CD4-positive, alpha-beta memory T cell (primary cell): ENCODE data around the gene B4GALT2. TPM values are rescaled to one million over a fixed set of nuclear protein-coding genes. Genes with fewer than 3 reads are reported as not detected.

Source experiments
- CTCF ChIA-PET: fragments of 350-600 bp; sonication (Branson Sonifier 250); formaldehyde crosslinking; loops from one replicate; lab custom pipeline; 2021; ENCODE audit warnings: inconsistent platforms; ENCODE audit not compliant: partially characterized antibody; lab: Charles Lee
- POLR2A ChIA-PET: fragments of 350-600 bp; sonication (Branson Sonifier 250); formaldehyde crosslinking; loops from one replicate; lab custom pipeline; 2021; ENCODE audit not compliant: partially characterized antibody; lab: Charles Lee
- DNase-seq, 5 donors: peaks; one replicate each; pipeline versions ENCODE4 v3.0.0 to v3.0.0-alpha.2; 2020 to 2022; ENCODE audit warnings: mixed read lengths in 1 of 5
- H3K27ac ChIP-seq: one replicate; pipeline ENCODE4 v1.7.0; 2013; ENCODE audit warnings: low read depth, low read length
- H3K27me3 ChIP-seq: 2 replicates; pipeline ENCODE4 v1.7.0; 2013; ENCODE audit warnings: mild to moderate bottlenecking, low read length, moderate library complexity; ENCODE audit not compliant: insufficient read depth
- H3K36me3 ChIP-seq: 2 replicates; pipeline ENCODE4 v1.7.0; 2013; ENCODE audit warnings: mild to moderate bottlenecking, low read length, moderate library complexity; ENCODE audit not compliant: insufficient read depth
- H3K4me1 ChIP-seq: 2 replicates; pipeline ENCODE4 v1.7.0; 2013; ENCODE audit warnings: mild to moderate bottlenecking, low read length, moderate library complexity; ENCODE audit not compliant: insufficient read depth
- H3K4me3 ChIP-seq, 2 donors: one replicate each; pipeline ENCODE4 v1.7.0; 2013; ENCODE audit warnings: low read length in 2 of 2, mild to moderate bottlenecking in 1 of 2
- H3K9me3 ChIP-seq, 2 donors: one replicate each; pipeline ENCODE4 v1.7.0; 2013; ENCODE audit warnings: low read length in 2 of 2, control low read depth in 1 of 2; ENCODE audit not compliant: control insufficient read depth in 1 of 2
- H3K27ac Mint-ChIP-seq, 7 donors: one replicate each; pipeline ENCODE4 v1.8.0; 2020 to 2021; ENCODE audit warnings: mixed read lengths in 7 of 7, mild to moderate bottlenecking in 6 of 7, inconsistent platforms in 3 of 7, moderate library complexity in 3 of 7
- H3K27me3 Mint-ChIP-seq, 2 donors: one replicate each; pipeline ENCODE4 v1.8.0; 2020 to 2021; ENCODE audit warnings: mixed read lengths in 2 of 2
- H3K36me3 Mint-ChIP-seq, 2 donors: one replicate each; pipeline ENCODE4 v1.8.0; 2020 to 2021; ENCODE audit warnings: mixed read lengths in 2 of 2, inconsistent platforms in 1 of 2, mild to moderate bottlenecking in 1 of 2
- H3K4me1 Mint-ChIP-seq, 4 donors: one replicate each; pipeline ENCODE4 v1.8.0; 2020 to 2021; ENCODE audit warnings: mixed read lengths in 4 of 4, mild to moderate bottlenecking in 1 of 4
- H3K4me3 Mint-ChIP-seq, 8 donors: one replicate each; pipeline ENCODE4 v1.8.0; 2020 to 2021; ENCODE audit warnings: mixed read lengths in 8 of 8, mild to moderate bottlenecking in 7 of 8, moderate library complexity in 6 of 8, inconsistent platforms in 3 of 8
- H3K9me3 Mint-ChIP-seq, 8 donors: one replicate each; pipeline ENCODE4 v1.8.0; 2020 to 2021; ENCODE audit warnings: mixed read lengths in 8 of 8, mild to moderate bottlenecking in 5 of 8, inconsistent platforms in 3 of 8, moderate library complexity in 1 of 8
- intact Hi-C: fragments of 100-400 bp; cut with micrococcal nuclease; formaldehyde crosslinking; loops from one replicate; pipeline ENCODE4 v1.15.1; 2023
- polyA plus RNA-seq, 2 donors: library from polyadenylated mRNA; unstranded; fragments of 300-500 nt; fragmentation: Illumina TruSeq; gene quantifications; one replicate each; pipeline ENCODE4 v1.2.3, GENCODE V29; 2021
- total RNA-seq, 2 experiments: library from RNA; stranded (reverse); gene quantifications; one replicate each; pipeline ENCODE4 v1.2.3, GENCODE V29; 2021

Gene B4GALT2
- total and polyA plus RNA-seq, 4 experiments from 2014 or later = 0.26 to 2.1 (median 1.0) TPM

DNA sequence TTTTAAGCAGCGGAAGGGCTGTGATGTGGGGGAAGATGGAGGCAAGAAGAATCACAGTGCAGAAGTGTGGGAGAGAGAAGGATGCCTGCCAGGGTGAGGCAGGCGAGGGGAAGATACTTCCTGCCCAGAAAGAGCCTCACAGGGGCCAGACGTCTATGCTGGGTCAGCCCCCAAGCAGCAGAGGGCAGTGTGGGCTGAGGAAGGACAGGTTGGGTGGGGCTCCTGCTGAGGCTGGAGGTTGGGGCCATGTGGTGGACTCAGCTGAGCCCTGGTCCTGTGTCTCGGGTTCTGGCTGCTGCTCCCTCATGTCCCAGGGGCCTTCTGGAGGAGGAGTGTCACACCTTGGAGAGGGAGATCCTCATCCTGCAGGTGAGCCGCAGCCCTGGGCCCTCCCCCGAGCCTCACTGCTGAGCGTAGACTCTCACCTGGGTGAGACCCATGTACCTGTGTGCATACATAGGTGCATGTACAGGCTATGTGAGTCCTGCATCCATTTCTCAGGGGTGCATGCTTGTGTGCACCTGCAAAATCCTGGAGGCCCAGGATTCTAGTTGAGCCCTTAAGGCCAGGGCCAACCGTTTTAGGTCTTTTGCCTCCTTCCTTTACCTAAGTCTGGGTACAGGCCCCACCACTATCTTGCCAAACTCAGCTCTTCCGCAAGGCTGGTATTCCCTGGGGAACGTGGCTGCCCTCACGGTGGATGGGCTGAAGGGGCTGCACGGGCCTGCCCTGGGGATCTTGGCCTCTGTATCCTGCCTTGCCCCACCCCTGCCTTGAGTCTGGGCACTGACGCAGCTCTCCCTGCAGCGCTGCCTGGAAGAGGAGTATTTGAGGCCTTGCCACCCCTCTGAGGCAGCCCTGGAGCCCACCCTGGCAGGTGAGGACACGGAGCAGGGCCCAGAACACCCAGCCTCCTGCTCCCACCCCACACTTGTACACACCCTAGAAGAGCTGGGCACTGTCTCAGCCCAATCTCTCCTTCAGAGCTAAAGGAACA lies 16.1 kb downstream of the B4GALT2 start:
- ChIA-PET POLR2A (no interaction called here), CTCF (interaction anchor here (1.5 to 2.2 kb wide), 2 partner anchors 10 to 41 kb away, joined by 4 to 7 read pairs; no protein-coding TSS in a partner anchor)
- Histone ChIP-seq H3K4me1 (peaks cover 14% of the 10 kb centered on the region), H3K36me3 (no peaks in the 10 kb centered on the region), H3K9me3 (no peaks in the 10 kb centered on the region), H3K27ac (no peak overlapping the region), H3K27me3 (no peaks in the 10 kb centered on the region), H3K4me3 (no peak overlapping the region)
- no peaks in the 10 kb centered on the region for H3K27me3 Mint-ChIP-seq
- peaks cover 0 to 4% of the 10 kb centered on the region in 2 donors for H3K36me3 Mint-ChIP-seq
- no peak for DNase-seq
- H3K4me1 Mint-ChIP-seq = peaks cover 5 to 21% (median 14%) of the 10 kb centered on the region in 4 donors
- H3K4me3 Mint-ChIP-seq = peak overlapping the region in 1 of 8 donors; percentile 54
- intact Hi-C loops = no loop called here
- no peaks in the 10 kb centered on the region for H3K9me3 Mint-ChIP-seq
- no peak overlapping the region for H3K27ac Mint-ChIP-seq

GRCh38 chr1:43995984-43996732 lies 17.1 kb downstream of the B4GALT2 start:
- Histone ChIP-seq H3K27me3 (no peaks in the 10 kb centered on the region), H3K4me3 (no peak overlapping the region), H3K27ac (no peak overlapping the region), H3K4me1 (peaks cover 10% of the 10 kb centered on the region), H3K36me3 (no peaks in the 10 kb centered on the region), H3K9me3 (no peaks in the 10 kb centered on the region)
- intact Hi-C loops = no loop called here
- H3K4me3 Mint-ChIP-seq = no peak overlapping the region
- H3K27me3 Mint-ChIP-seq = no peaks in the 10 kb centered on the region
- DNase-seq = no peak
- POLR2A ChIA-PET = no interaction called here
- H3K36me3 Mint-ChIP-seq = peaks cover 0 to 4% of the 10 kb centered on the region in 2 donors
- no peaks in the 10 kb centered on the region for H3K9me3 Mint-ChIP-seq
- H3K4me1 Mint-ChIP-seq = peaks cover 5 to 19% (median 13%) of the 10 kb centered on the region in 4 donors
- CTCF ChIA-PET = interaction anchor here (1.5 to 2.2 kb wide), 2 partner anchors 9 to 40 kb away, joined by 4 to 7 read pairs; no protein-coding TSS in a partner anchor
- peak overlapping the region in 2 of 7 donors; percentile 48 to 72 for H3K27ac Mint-ChIP-seq

GRCh38 chr1:43996733-43997115 lies 17.7 kb downstream of the B4GALT2 start:
- DNase-seq = no peak

GRCh38 chr1:43997295-43997999 lies 18.4 kb downstream of the B4GALT2 start:
- no peaks in the 10 kb centered on the region for H3K27me3 ChIP-seq
- intact Hi-C loops = no loop called here
- Mint-ChIP-seq H3K4me3 (no peak overlapping the region), H3K9me3 (no peaks in the 10 kb centered on the region), H3K4me1 (peaks cover 4 to 9% (median 5%) of the 10 kb centered on the region in 4 donors), H3K27me3 (no peaks in the 10 kb centered on the region), H3K27ac (no peak overlapping the region), H3K36me3 (no peaks in the 10 kb centered on the region)
- ChIA-PET POLR2A (no interaction called here), CTCF (interaction anchor here (1.0 kb wide), 1 partner anchor 8 kb away, joined by 3 read pairs; no protein-coding TSS in a partner anchor)
- H3K36me3 ChIP-seq = no peaks in the 10 kb centered on the region
- H3K4me1 ChIP-seq = peaks cover 3% of the 10 kb centered on the region
- H3K9me3 ChIP-seq = no peaks in the 10 kb centered on the region
- no peak for DNase-seq
- no peak overlapping the region for H3K4me3 ChIP-seq
- H3K27ac ChIP-seq = no peak overlapping the region

More at GRCh38 chr1:43996733-43997115, 17.7 kb downstream of the B4GALT2 start:
- Histone ChIP-seq H3K9me3 (no peaks in the 10 kb centered on the region), H3K27ac (no peak overlapping the region), H3K27me3 (no peaks in the 10 kb centered on the region), H3K4me1 (peaks cover 9% of the 10 kb centered on the region), H3K4me3 (no peak overlapping the region), H3K36me3 (no peaks in the 10 kb centered on the region)
- CTCF ChIA-PET = interaction anchor here (1.0 to 1.5 kb wide), 2 partner anchors 9 to 40 kb away, joined by 3 to 4 read pairs; no protein-coding TSS in a partner anchor
- intact Hi-C loops = no loop called here
- Mint-ChIP-seq H3K9me3 (no peaks in the 10 kb centered on the region), H3K36me3 (peaks cover 0 to 2% of the 10 kb centered on the region in 2 donors), H3K4me3 (no peak overlapping the region), H3K4me1 (peaks cover 5 to 13% (median 10%) of the 10 kb centered on the region in 4 donors), H3K27ac (peak overlapping the region in 2 of 7 donors; percentile 48 to 72), H3K27me3 (no peaks in the 10 kb centered on the region)
- POLR2A ChIA-PET = no interaction called here

DNA sequence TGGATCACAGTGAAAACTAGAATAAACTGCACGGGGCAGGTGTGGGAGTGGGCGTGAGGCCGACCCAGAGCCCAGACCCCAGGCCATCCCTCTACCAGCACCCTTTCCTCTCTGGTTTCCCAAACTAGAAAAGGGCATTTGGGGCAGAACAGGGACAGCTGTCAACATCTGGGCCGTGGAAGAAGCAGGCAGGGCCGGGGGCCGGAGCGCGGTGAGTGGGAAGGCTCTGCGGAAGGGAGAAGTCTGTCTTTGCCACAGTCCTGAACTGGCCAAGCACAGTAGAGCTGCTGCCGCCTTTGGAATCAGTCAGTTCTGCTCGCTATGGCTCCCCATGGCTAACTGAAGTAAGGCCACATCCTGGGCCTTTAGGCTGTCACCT lies 19.0 kb downstream of the B4GALT2 start:
- H3K27me3 Mint-ChIP-seq = no peaks in the 10 kb centered on the region
- no peak for DNase-seq
- H3K4me1 Mint-ChIP-seq = peaks cover 0 to 4% (median 0%) of the 10 kb centered on the region in 4 donors
- Histone ChIP-seq H3K27ac (no peak overlapping the region), H3K9me3 (no peaks in the 10 kb centered on the region), H3K4me3 (no peak overlapping the region), H3K36me3 (no peaks in the 10 kb centered on the region), H3K4me1 (no peaks in the 10 kb centered on the region), H3K27me3 (no peaks in the 10 kb centered on the region)
- intact Hi-C loops = no loop called here
- ChIA-PET POLR2A (no interaction called here), CTCF (interaction anchor here (10.2 kb wide), 1 partner anchor 35 kb away, joined by 225 read pairs; the partner anchor contains the start of gene SLC6A9)
- no peak overlapping the region for H3K4me3 Mint-ChIP-seq
- H3K27ac Mint-ChIP-seq = no peak overlapping the region
- no peaks in the 10 kb centered on the region for H3K36me3 Mint-ChIP-seq
- H3K9me3 Mint-ChIP-seq = no peaks in the 10 kb centered on the region

DNA sequence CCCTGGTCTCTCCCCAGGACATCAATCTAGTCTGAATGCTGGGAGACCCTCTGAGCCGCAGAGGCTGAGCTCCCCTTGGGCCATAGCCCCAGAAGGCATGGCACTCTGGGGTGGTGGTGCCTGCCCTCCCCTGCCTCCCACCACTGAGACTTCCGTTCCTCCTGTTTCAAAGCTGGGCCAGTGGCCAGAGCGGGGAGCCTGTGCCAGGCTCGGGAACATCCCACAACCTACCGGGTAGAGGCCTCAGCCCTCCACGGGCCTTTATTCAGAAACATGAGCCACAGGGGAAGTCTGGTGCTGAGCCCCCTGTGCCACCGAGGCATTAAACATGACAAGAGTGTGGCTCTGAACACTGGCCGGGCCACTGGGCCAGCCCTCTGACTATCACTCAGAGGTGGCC lies 20.4 kb downstream of the B4GALT2 start:
- Mint-ChIP-seq H3K9me3 (no peaks in the 10 kb centered on the region), H3K27ac (no peak overlapping the region), H3K36me3 (no peaks in the 10 kb centered on the region), H3K4me3 (no peak overlapping the region), H3K27me3 (no peaks in the 10 kb centered on the region), H3K4me1 (peaks cover 0 to 3% (median 0%) of the 10 kb centered on the region in 4 donors)
- ChIA-PET POLR2A (no interaction called here), CTCF (interaction anchor here (0.8 to 10.2 kb wide), 3 partner anchors 9 to 46 kb away, joined by 3 to 225 read pairs (median 4); partner anchors contain the start of gene SLC6A9)
- no peaks in the 10 kb centered on the region for H3K27me3 ChIP-seq
- H3K36me3 ChIP-seq = no peaks in the 10 kb centered on the region
- no peak overlapping the region for H3K27ac ChIP-seq
- no peaks in the 10 kb centered on the region for H3K4me1 ChIP-seq
- H3K9me3 ChIP-seq = no peaks in the 10 kb centered on the region
- no peak for DNase-seq
- no peak overlapping the region for H3K4me3 ChIP-seq
- intact Hi-C loops = no loop called here
